ENCODE data around the gene TMEM259. TPM values are rescaled to one million over a fixed set of nuclear protein-coding genes. Genes with fewer than 3 reads are reported as not detected.

The TMEM259 gene
- total RNA-seq, 1 experiment from 2014 or later: 202 TPM

GRCh38 chr19:986083-986482, 34.8 kb downstream of the TMEM259 start (continued):
- TF ChIP-seq, protein P1, sequence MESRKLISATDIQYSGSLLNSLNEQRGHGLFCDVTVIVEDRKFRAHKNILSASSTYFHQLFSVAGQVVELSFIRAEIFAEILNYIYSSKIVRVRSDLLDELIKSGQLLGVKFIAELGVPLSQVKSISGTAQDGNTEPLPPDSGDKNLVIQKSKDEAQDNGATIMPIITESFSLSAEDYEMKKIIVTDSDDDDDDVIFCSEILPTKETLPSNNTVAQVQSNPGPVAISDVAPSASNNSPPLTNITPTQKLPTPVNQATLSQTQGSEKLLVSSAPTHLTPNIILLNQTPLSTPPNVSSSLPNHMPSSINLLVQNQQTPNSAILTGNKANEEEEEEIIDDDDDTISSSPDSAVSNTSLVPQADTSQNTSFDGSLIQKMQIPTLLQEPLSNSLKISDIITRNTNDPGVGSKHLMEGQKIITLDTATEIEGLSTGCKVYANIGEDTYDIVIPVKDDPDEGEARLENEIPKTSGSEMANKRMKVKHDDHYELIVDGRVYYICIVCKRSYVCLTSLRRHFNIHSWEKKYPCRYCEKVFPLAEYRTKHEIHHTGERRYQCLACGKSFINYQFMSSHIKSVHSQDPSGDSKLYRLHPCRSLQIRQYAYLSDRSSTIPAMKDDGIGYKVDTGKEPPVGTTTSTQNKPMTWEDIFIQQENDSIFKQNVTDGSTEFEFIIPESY (IDR thresholded peaks at IDR 0.05; ENCODE audit: extremely low read depth, insufficient replicate concordance, low read length): no peak
- TF ChIP-seq POLR2A (IDR thresholded peaks at IDR 0.05; ENCODE audit: borderline replicate concordance, extremely low read depth, insufficient read depth, insufficient read length): no peak
- no peak for TF ChIP-seq CEBPB (IDR thresholded peaks at IDR 0.05; ENCODE audit: low read depth)

DNA sequence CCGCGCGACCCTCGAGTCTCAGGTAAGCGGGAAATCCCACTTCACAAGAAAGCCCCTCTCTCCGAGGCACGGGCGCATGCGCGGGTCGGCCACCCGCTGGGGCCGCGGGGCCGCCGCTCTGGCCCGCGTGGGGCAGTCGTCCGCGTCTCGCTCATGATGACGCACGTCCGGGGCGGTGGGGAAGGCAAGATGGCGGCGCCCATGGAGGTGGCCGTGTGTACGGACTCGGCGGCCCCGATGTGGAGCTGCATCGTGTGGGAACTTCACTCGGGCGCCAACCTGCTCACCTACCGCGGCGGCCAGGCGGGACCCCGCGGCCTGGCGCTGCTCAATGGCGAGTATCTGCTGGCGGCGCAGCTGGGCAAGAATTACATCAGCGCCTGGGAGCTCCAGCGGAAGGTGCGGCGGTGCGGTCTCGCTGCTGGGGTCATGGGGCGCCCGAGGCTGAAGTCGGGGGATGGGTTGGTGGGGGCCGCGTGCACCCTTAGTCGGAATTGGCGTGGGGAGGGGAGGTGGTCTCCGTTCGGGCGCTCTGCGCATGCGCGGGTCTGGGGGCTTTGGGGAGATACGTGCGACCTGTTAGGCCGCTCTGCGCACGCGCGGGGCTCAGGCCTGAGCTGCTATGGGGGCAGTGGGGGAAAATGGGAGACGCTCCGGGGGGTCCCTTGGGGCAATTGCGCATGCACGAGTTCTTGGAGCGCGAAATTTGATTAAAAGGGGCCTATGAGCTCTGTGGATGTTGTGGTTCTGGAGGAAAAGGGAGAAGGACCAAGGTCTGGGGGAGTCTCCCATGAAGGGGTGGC, 36.6 kb downstream of the TMEM259 start, which contains the start of gene WDR18:
WDR18 (plus strand) TSS at position 181 of the 803 bp plus-strand sequence; CDS start at position 190, 9 bp downstream.
- ATAC-seq (peak; percentile 67), DNase-seq (ENCODE audit: low read depth, low spot score) (peak; percentile 71)
- ChIA-PET RAD21 (ENCODE audit: low non-redundant PET in 1 of 2, low total read pairs in 2 of 2, uncharacterized antibody in 2 of 2, unreplicated experiment in 2 of 2) (no interaction called here), CTCF (interaction anchor here (0.6 to 2.2 kb wide), 8 partner anchors 36 to 304 kb away, joined by 3 to 21 read pairs (median 4); no protein-coding TSS in a partner anchor), POLR2A (interaction anchor here (0.6 to 2.1 kb wide), 9 partner anchors 25 to 285 kb away, joined by 3 to 9 read pairs (median 3); partner anchors contain the start of genes ABCA7 and CIRBP)
- Histone ChIP-seq H3K9ac (ENCODE audit: low read length) (peak within 1 kb of the TSS; percentile 99), H3K9me2 (ENCODE audit: insufficient read depth) (no peaks in the 10 kb centered on the region), H3K27me3 (ENCODE audit: insufficient read depth, low read length) (no peaks in the 10 kb centered on the region), H4K20me1 (ENCODE audit: insufficient read depth) (no peaks in the 10 kb centered on the region), H2AFZ (ENCODE audit: low read depth, low read length, poor library complexity, severe bottlenecking) (no peak within 1 kb of the TSS), H3K27ac (ENCODE audit: low read depth, low read length) (peak within 1 kb of the TSS; percentile 88), H3K4me2 (ENCODE audit: low read length) (peak within 1 kb of the TSS; percentile 81), H3K36me3 (ENCODE audit: control insufficient read depth in 1 of 2, insufficient read depth in 2 of 2, low read length in 2 of 2) (peaks cover 8 to 29% of the 10 kb centered on the region in 2 experiments), H3K4me1 (ENCODE audit: control insufficient read depth in 1 of 2, insufficient read depth in 2 of 2, low read length in 2 of 2) (peaks cover 22 to 40% of the 10 kb centered on the region in 2 experiments), H3K4me3 (replicated peaks in 1 of 2; ENCODE audit: low read depth in 1 of 2, low read length in 2 of 2) (peak within 1 kb of the TSS; percentile 92 to 99), H3K9me3 (ENCODE audit: control insufficient read depth in 1 of 2, insufficient read depth in 1 of 2, low read depth in 1 of 2, low read length in 2 of 2) (no peaks in the 10 kb centered on the region), H3K79me2 (ENCODE audit: insufficient read depth, low read length) (peaks cover 31% of the 10 kb centered on the region)
- TF ChIP-seq TCF7L2 (IDR thresholded peaks at IDR 0.05; ENCODE audit: borderline replicate concordance, extremely low read depth, insufficient read depth, insufficient read length): peak; percentile 65
- peak; percentile 98 for TF ChIP-seq YY1 (IDR thresholded peaks at IDR 0.05; ENCODE audit: extremely low read depth, insufficient replicate concordance, low read depth, low read length)
- TF ChIP-seq, protein P2, sequence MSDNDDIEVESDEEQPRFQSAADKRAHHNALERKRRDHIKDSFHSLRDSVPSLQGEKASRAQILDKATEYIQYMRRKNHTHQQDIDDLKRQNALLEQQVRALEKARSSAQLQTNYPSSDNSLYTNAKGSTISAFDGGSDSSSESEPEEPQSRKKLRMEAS (IDR thresholded peaks at IDR 0.05): peak; percentile 91
- TF ChIP-seq ZFX (IDR thresholded peaks at IDR 0.05): peak; percentile 50; the same call in 1 of the 2 replicates
- TF ChIP-seq POLR2A (IDR thresholded peaks at IDR 0.05; ENCODE audit: borderline replicate concordance, extremely low read depth, insufficient read depth, insufficient read length): peak; percentile 62
- TF ChIP-seq JUND (IDR thresholded peaks at IDR 0.05): no peak
- no peak for TF ChIP-seq ZNF274 (IDR thresholded peaks at IDR 0.05; ENCODE audit: low read depth, low read length)
- TF ChIP-seq SP1 (IDR thresholded peaks at IDR 0.05; ENCODE audit: low read depth): no peak; the same call in 1 of the 2 replicates
- peak; percentile 48; the same call in 1 of the 2 replicates for TF ChIP-seq POLR2AphosphoS5 (IDR thresholded peaks at IDR 0.05; ENCODE audit: low read depth, low read length)
- no peak for TF ChIP-seq RAD21 (IDR thresholded peaks at IDR 0.05; ENCODE audit: low read depth)
- intact Hi-C loops (cut with micrococcal nuclease): no loop called here
- BruUV-seq (replicated peaks): no TSS peak

Measured in HCT116 (cell line).